ENCODE results near the gene ADCY6.

GRCh38 chr12:48814262-48815125 is 25.6 kb upstream of the ADCY6 start:
- TF ChIP-seq CTCF (conservative IDR thresholded peaks at IDR 0.05; ENCODE audit: low read depth, low read length) (peak; percentile 100), POLR2A (IDR thresholded peaks at IDR 0.05; ENCODE audit: low read depth, low read length) (0 out of 2 replicates have a peak, but pooled peaks have one; percentile 22)

Measured in IMR-90 (cell line).